GM12801 (cell line): ENCODE data around the gene ANK3.

Experiments
- CTCF ChIP-seq: IDR thresholded peaks from one replicate; pipeline ENCODE4 v1.5.1; 2011; ENCODE audit warnings: control low read depth; ENCODE audit not compliant: insufficient read length; ENCODE audit errors: extremely low read depth

The ANK3 gene

DNA sequence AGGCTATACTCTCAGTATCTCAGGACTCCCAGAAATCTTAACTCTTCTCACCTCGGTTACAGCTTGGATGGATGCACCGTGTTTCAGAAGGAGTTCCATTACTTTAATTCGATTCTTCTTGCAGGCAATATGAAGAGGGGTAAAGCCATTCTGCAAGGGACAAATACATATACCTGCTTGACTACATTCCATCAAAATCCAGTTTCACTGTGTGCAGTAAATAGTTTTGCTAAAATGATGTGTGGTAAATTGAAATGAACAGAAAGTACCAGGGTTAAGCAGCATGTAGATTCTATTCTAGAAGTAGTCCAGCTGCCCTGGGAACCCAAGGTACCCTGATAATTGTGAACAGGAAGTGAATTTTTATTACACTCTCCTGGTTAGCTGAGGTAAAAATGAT is 183.9 kb downstream of the ANK3 start:
- TF ChIP-seq CTCF, result no peak

GRCh38 chr10:60203993-60204618 is 185.6 kb downstream of the ANK3 start:
- TF ChIP-seq CTCF, result no peak

GRCh38 chr10:60200682-60201053 is 189.0 kb downstream of the ANK3 start:
- TF ChIP-seq CTCF, result no peak

DNA sequence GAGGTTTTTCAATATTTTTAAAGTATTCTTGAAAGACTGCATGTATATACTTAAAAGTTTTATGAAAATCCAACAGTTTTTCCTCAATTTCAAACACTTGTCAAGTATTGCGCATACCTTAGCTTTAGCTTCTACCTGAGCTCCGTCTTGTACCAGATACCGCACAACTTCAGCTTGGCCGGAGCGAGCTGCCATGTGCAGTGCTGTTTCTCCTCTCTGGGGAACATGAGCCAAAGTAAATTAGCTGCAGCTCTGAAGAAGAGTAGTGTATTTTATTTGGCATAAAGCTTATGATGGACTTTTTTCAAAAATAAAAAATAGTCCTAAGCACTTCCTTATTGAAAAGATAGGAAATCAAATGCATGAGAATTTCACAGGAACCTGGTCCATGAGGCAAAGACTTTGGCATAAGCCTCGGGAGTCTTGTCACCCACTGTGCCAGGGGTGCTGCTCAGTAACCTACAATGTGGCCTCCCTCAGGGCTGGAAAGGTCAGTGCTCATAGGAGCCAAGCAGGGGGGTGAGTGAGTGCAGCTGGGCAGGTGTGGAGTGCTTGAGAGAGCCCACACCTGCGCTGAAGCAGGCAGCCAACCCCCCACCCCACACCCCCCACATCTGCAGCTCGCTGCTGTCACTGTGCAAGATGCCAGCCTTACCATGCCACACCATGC is 189.5 kb downstream of the ANK3 start:
- no peak for TF ChIP-seq CTCF

DNA sequence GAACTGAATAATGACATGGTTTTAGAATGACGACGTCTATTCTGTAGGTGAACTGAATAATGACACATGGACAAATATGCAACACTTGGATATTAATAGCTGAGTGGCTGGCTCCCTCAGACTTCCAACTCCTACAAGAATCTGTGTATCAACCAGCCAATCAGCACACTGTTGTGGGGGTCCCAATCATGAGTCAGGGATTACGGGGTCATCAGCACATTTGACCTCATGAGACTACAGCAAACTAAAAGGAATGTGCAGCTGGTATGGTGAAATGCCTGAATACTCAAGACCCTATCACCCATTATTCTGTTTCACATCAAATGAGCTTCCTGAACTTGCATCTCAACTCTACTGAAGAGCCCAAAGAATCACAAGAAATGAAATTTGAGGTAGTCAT is 192.5 kb downstream of the ANK3 start:
- TF ChIP-seq CTCF, result no peak

DNA sequence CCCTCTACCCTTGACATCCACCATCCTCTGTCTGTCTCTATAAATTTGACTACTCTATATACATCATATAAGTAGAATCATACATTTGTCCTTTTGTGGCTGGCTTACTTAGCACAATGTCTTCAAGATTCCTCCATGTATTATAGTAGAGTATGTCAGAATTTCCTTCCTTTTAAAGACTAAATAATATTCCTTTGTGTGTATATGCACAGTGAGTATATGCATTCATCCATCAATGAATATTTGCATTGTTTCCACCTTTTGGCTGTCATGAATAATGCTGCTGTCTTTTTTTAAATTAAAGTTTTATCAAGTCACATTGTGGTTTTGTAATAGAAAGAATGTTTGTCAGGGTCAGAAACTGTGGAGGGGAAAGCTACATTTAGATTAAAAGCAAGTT is 195.3 kb downstream of the ANK3 start:
- TF ChIP-seq CTCF, result no peak

- no peak for TF ChIP-seq CTCF
Measured at GRCh38 chr10:60192946-60193345, 196.7 kb downstream of the ANK3 start.
